SW 1271 (cell line): Measurements from ENCODE around the gene TCF21.
"Not testable (repeated sequence)": the region's sequence is repeated elsewhere in the genome, so short reads cannot be mapped to it uniquely, and the experiment has no call there.

Experiments used
- DNase-seq, 2 experiments: peaks; one replicate each; lab custom pipeline; 2025; lab: John Stamatoyannopoulos, UW

TCF21 gene

GRCh38 chr6:133888929-133889556 lies at the start of gene TCF21:
Gene TCF21, plus strand, starts transcription at chr6:133889113. Its CDS starts 285 bp downstream, at chr6:133889398.
- no peak for DNase-seq

GRCh38 chr6:133841176-133841575 lies 47.7 kb upstream of the TCF21 start:
- DNase-seq, result no peak

- no peak for DNase-seq
Measured at GRCh38 chr6:133843098-133843497, 45.8 kb upstream of the TCF21 start.

- DNase-seq, result no peak
Measured at GRCh38 chr6:133844709-133845108, 44.2 kb upstream of the TCF21 start.

GRCh38 chr6:133854041-133854363 lies 34.9 kb upstream of the TCF21 start:
- DNase-seq, result no peak

- DNase-seq, result no peak
Measured at GRCh38 chr6:133854364-133855275, 34.3 kb upstream of the TCF21 start.

- no peak for DNase-seq
Measured at GRCh38 chr6:133855276-133855990, 33.5 kb upstream of the TCF21 start.

GRCh38 chr6:133855991-133856370 lies 32.9 kb upstream of the TCF21 start:
- DNase-seq, result no peak

GRCh38 chr6:133856911-133857310 lies 32.0 kb upstream of the TCF21 start:
- no peak for DNase-seq

GRCh38 chr6:133857696-133858095 lies 31.2 kb upstream of the TCF21 start:
- DNase-seq, result no peak

- not testable (repeated sequence) for DNase-seq
Measured at GRCh38 chr6:133861337-133861736, 27.6 kb upstream of the TCF21 start.

GRCh38 chr6:133863228-133863627 lies 25.7 kb upstream of the TCF21 start:
- no peak for DNase-seq

GRCh38 chr6:133865680-133866079 lies 23.2 kb upstream of the TCF21 start:
- DNase-seq, result no peak

- no peak for DNase-seq
Measured at GRCh38 chr6:133871131-133871530, 17.8 kb upstream of the TCF21 start.

GRCh38 chr6:133873538-133873937 lies 15.4 kb upstream of the TCF21 start:
- DNase-seq, result no peak

GRCh38 chr6:133877116-133877515 lies 11.8 kb upstream of the TCF21 start:
- DNase-seq, result no peak

GRCh38 chr6:133880006-133880405 lies 8.9 kb upstream of the TCF21 start:
- no peak for DNase-seq

GRCh38 chr6:133880896-133881295 lies 8.0 kb upstream of the TCF21 start:
- DNase-seq, result no peak

- no peak for DNase-seq
Measured at GRCh38 chr6:133886104-133886775, 2.7 kb upstream of the TCF21 start.

GRCh38 chr6:133887156-133887879 lies 1.6 kb upstream of the TCF21 start:
- DNase-seq, result no peak

GRCh38 chr6:133887880-133888230 lies 1.1 kb upstream of the TCF21 start:
- DNase-seq, result no peak
